Gastrocnemius medialis (tissue), 4 donors: ENCODE data around the gene RETN. TPM values are rescaled to one million over a fixed set of nuclear protein-coding genes. Genes with fewer than 3 reads are reported as not detected.

Experiments used
- ATAC-seq, 2 donors: fragments of 150-250 bp; one replicate each; pipeline ENCODE4 v1.9.1; 2016
- DNase-seq, 2 donors: peaks; one replicate each; pipeline ENCODE4 v3.0.0-alpha.2; 2019
- H3K27ac ChIP-seq, 4 donors: fragments of 200-600 bp; sonication (generic); 1 replicate in 1 of 4; 2 replicates in 3 of 4; pipeline ENCODE4 v1.5.1; 2016 to 2018; ENCODE audit warnings: mild to moderate bottlenecking in 2 of 4, moderate library complexity in 1 of 4
- H3K27me3 ChIP-seq, 3 donors: fragments of 200-600 bp; sonication (generic) in 2 of 3; 1 replicate in 1 of 3; 2 replicates in 2 of 3; pipeline versions ENCODE4 v1.5.1 to v1.6.0; 2016 to 2019; ENCODE audit warnings: mild to moderate bottlenecking in 1 of 3, moderate library complexity in 1 of 3
- H3K36me3 ChIP-seq, 2 donors: fragments of 200-600 bp; sonication (generic) in 1 of 2; one replicate each; pipeline ENCODE4 v1.5.1; 2017 to 2018
- H3K4me1 ChIP-seq, 2 donors: fragments of 200-600 bp; sonication (generic) in 1 of 2; one replicate each; pipeline ENCODE4 v1.5.1; 2016 to 2017; ENCODE audit warnings: mild to moderate bottlenecking in 2 of 2
- H3K4me3 ChIP-seq, 4 donors: fragments of 200-600 bp; sonication (generic) in 3 of 4; 1 replicate in 1 of 4; 2 replicates in 3 of 4; pipeline ENCODE4 v1.5.1; 2016 to 2019; ENCODE audit warnings: mild to moderate bottlenecking in 2 of 4
- H3K9me3 ChIP-seq, 3 donors: fragments of 200-600 bp; sonication (generic) in 2 of 3; 1 replicate in 1 of 3; 2 replicates in 2 of 3; pipeline ENCODE4 v1.5.1; 2016 to 2019
- CTCF ChIP-seq, 5 experiments: fragments of 450-650 bp in 3 of 5; fragments of 200-600 bp in 2 of 5; sonication (generic) in 2 of 5; IDR thresholded peaks in 4 of 5; conservative IDR thresholded peaks in 1 of 5; 1 replicate in 4 of 5; 2 replicates in 1 of 5; pipeline ENCODE4 v1.5.1; 2016 to 2019; ENCODE audit warnings: antibody characterized with exemption in 5 of 5, mild to moderate bottlenecking in 3 of 5, moderate library complexity in 3 of 5
- POLR2A ChIP-seq, 2 donors: fragments of 450-650 bp; IDR thresholded peaks; one replicate each; pipeline ENCODE4 v1.6.1; 2017; ENCODE audit warnings: antibody characterized with exemption in 2 of 2, mild to moderate bottlenecking in 2 of 2, moderate library complexity in 2 of 2
- in situ Hi-C, 4 donors: fragments of 200-750 bp; cut with MboI; loops; one replicate each; pipeline versions ENCODE4 v1.15.0 to v1.8.0; 2017; ENCODE audit warnings: low sequenced_read_pairs in 4 of 4
- intact Hi-C: fragments of 100-400 bp; cut with DNase I; formaldehyde crosslinking; loops from one replicate; pipeline ENCODE4 v1.15.1; 2023; ENCODE audit warnings: low total_unique reads
- total RNA-seq, 4 donors: library from RNA; depleted of rRNA; stranded (reverse); fragments of >200 nt; gene quantifications; one replicate each; pipeline versions ENCODE4 v1.1.0 to v1.2.3, GENCODE V29; 2016

RETN gene
- total RNA-seq, 4 donors from 2014 or later, result 1.2 TPM; not detected in 3

GRCh38 chr19:7670790-7671189, 1.9 kb downstream of the RETN start:
- H3K9me3 ChIP-seq, result no peaks in the 10 kb centered on the region
- H3K27me3 ChIP-seq, result peaks cover 8 to 27% (median 13%) of the 10 kb centered on the region in 3 donors
- in situ Hi-C loops (loop anchor here in 1 of 4 donors (10.0 kb wide), 1 partner anchor 106 kb away; no protein-coding TSS in a partner anchor), intact Hi-C loops (no loop called here)
- no peaks in the 10 kb centered on the region for H3K36me3 ChIP-seq
- no peak overlapping the region for H3K27ac ChIP-seq
- ATAC-seq, result no peak
- no peak for TF ChIP-seq POLR2A (IDR thresholded peaks at IDR 0.05)
- no peak for TF ChIP-seq CTCF (IDR thresholded peaks at IDR 0.05 in 4 of 5, conservative IDR thresholded peaks at IDR 0.05 in 1 of 5)
- no peak overlapping the region for H3K4me3 ChIP-seq
- no peak for DNase-seq
- no peaks in the 10 kb centered on the region for H3K4me1 ChIP-seq

- in situ Hi-C loops, result loop anchor here in 1 of 4 donors (10.0 kb wide), 1 partner anchor 108 kb away; no protein-coding TSS in a partner anchor
- intact Hi-C loops, result no loop called here
- Histone ChIP-seq H3K36me3 (no peaks in the 10 kb centered on the region), H3K27me3 (peaks cover 13 to 27% (median 18%) of the 10 kb centered on the region in 3 donors), H3K4me3 (no peak overlapping the region), H3K27ac (no peak overlapping the region), H3K4me1 (no peaks in the 10 kb centered on the region), H3K9me3 (no peaks in the 10 kb centered on the region)
- ATAC-seq (no peak), DNase-seq (no peak)
- TF ChIP-seq POLR2A (IDR thresholded peaks at IDR 0.05) (no peak), CTCF (IDR thresholded peaks at IDR 0.05 in 4 of 5, conservative IDR thresholded peaks at IDR 0.05 in 1 of 5) (no peak)
Observed at GRCh38 chr19:7672522-7672921, 3.7 kb downstream of the RETN start.

- peaks cover 13 to 27% (median 18%) of the 10 kb centered on the region in 3 donors for H3K27me3 ChIP-seq
- no peak overlapping the region for H3K27ac ChIP-seq
- peak; percentile 30 to 42 for DNase-seq
- no peaks in the 10 kb centered on the region for H3K4me1 ChIP-seq
- no peak overlapping the region for H3K4me3 ChIP-seq
- no peaks in the 10 kb centered on the region for H3K9me3 ChIP-seq
- in situ Hi-C loops, result loop anchor here in 1 of 4 donors (10.0 kb wide), 1 partner anchor 110 kb away; no protein-coding TSS in a partner anchor
- TF ChIP-seq CTCF (IDR thresholded peaks at IDR 0.05 in 4 of 5, conservative IDR thresholded peaks at IDR 0.05 in 1 of 5) (no peak), POLR2A (IDR thresholded peaks at IDR 0.05) (no peak)
- H3K36me3 ChIP-seq, result no peaks in the 10 kb centered on the region
- intact Hi-C loops, result no loop called here
- no peak for ATAC-seq
Observed at GRCh38 chr19:7674010-7675005, 5.5 kb downstream of the RETN start.

GRCh38 chr19:7676376-7676775, 7.5 kb downstream of the RETN start:
- no peak for TF ChIP-seq CTCF (IDR thresholded peaks at IDR 0.05 in 4 of 5, conservative IDR thresholded peaks at IDR 0.05 in 1 of 5)
- no peak for TF ChIP-seq POLR2A (IDR thresholded peaks at IDR 0.05)
- DNase-seq, result peak in 1 of 2 donors; percentile 19
- in situ Hi-C loops (loop anchor here in 1 of 4 donors (10.0 kb wide), 1 partner anchor 112 kb away; no protein-coding TSS in a partner anchor), intact Hi-C loops (no loop called here)
- ATAC-seq, result no peak
- H3K27me3 ChIP-seq, result peaks cover 6 to 19% (median 18%) of the 10 kb centered on the region in 3 donors
- H3K36me3 ChIP-seq, result no peaks in the 10 kb centered on the region
- H3K9me3 ChIP-seq, result no peaks in the 10 kb centered on the region
- H3K4me3 ChIP-seq, result no peak overlapping the region
- H3K4me1 ChIP-seq, result peaks cover 0 to 2% of the 10 kb centered on the region in 2 donors
- no peak overlapping the region for H3K27ac ChIP-seq
